HG03460 (cell line): ENCODE results near the gene CD200R1L.

ENCODE experiments used
- ATAC-seq: cut with Tn5 transposase; IDR thresholded peaks from one replicate; pipeline ENCODE4 v1.9.1; 2021; ENCODE audit not compliant: unreplicated experiment

CD200R1L gene

GRCh38 chr3:112769286-112769978 lies 77.2 kb downstream of the CD200R1L start:
- ATAC-seq: no peak

- no peak for ATAC-seq
Observed at GRCh38 chr3:112767777-112768176, 78.9 kb downstream of the CD200R1L start.

GRCh38 chr3:112767177-112767576 lies 79.5 kb downstream of the CD200R1L start:
- ATAC-seq: no peak
